ENCODE data around the gene CIC. TPM values are rescaled to one million over a fixed set of nuclear protein-coding genes. Genes with fewer than 3 reads are reported as not detected.

The CIC gene
- total and polyA plus RNA-seq, 9 of the 15 experiments (the other 6 are each of a cell fraction or from before 2014, with no cell fraction given) = 0.07 to 44.7 (median 8.6) TPM

- TF ChIP-seq NFYB (IDR thresholded peaks at IDR 0.05; ENCODE audit: extremely low read depth, insufficient read length) = no peak
Observed at GRCh38 chr19:42288881-42289555, 20.0 kb downstream of the CIC start (continued).

- FAIRE-seq (no peak), ATAC-seq (no peak), DNase-seq (ENCODE audit: extremely low read depth in 1 of 4, low spot score in 3 of 4) (no peak)
- CTCF ChIA-PET (ENCODE audit: low intra/inter-chr PET ratio) = no interaction called here
- intact Hi-C loops (cut with micrococcal nuclease) (no loop called here), in situ Hi-C loops (cut with MboI) (no loop called here)
- Histone ChIP-seq H2AFZ (ENCODE audit: low read depth, low read length) (no peak overlapping the region), H3K27ac (ENCODE audit: extremely low read depth, low read depth, low read length) (no peak overlapping the region), H3K4me3 (no peak overlapping the region), H3K4me1 (replicated peaks in 1 of 2; ENCODE audit: control insufficient read depth in 2 of 2, insufficient read depth in 2 of 2, low read length in 2 of 2) (peaks cover 16 to 89% of the 10 kb centered on the region in 2 experiments; a peak in 4 of 5 replicates), H3K27me3 (ENCODE audit: control insufficient read depth in 2 of 2, insufficient read depth in 2 of 2, low read length in 2 of 2) (no peaks in the 10 kb centered on the region), H3K4me2 (ENCODE audit: insufficient read depth, low read length) (no peak overlapping the region), H3K36me3 (ENCODE audit: control insufficient read depth, insufficient read depth, low read length) (peaks cover 81% of the 10 kb centered on the region; the same call in 2 of the 3 replicates), H3K9me3 (replicated peaks; ENCODE audit: control insufficient read depth, insufficient read depth, low read depth, low read length) (no peaks in the 10 kb centered on the region), H3K9ac (ENCODE audit: insufficient read depth in 1 of 2, low read depth in 2 of 2, low read length in 2 of 2) (0 out of 4 replicates have a peak overlapping the region, but pooled peaks of 1 of the 2 experiments have one; percentile 35), H4K20me1 (replicated peaks; ENCODE audit: control insufficient read depth, insufficient read depth, low read length) (0 out of 2 replicates have a peak, but pooled peaks cover 7% of the 10 kb centered on the region), H3K9me1 (ENCODE audit: control insufficient read depth, insufficient read depth, low read length) (no peaks in the 10 kb centered on the region), H3K79me2 (ENCODE audit: control insufficient read depth, insufficient read depth, low read length) (peaks cover 23% of the 10 kb centered on the region)
- 89% methylated on average over 6 of the region's 8 CpGs for WGBS (ENCODE audit: insufficient coverage, low coverage, missing lambda C conversion rate)
- BruUV-seq (replicated peaks) = no TSS peak
- POLR2A ChIA-PET = interaction anchor here (1.8 kb wide), 1 partner anchor 13 kb away, joined by 6 read pairs; the partner anchor contains the start of genes PAFAH1B3 and PRR19
- no peak for TF ChIP-seq TCFL5 (CRISPR knock-in tag; conservative IDR thresholded peaks at IDR 0.05)
- TF ChIP-seq NFE2L1 (tag; IDR thresholded peaks at IDR 0.05; ENCODE audit: borderline replicate concordance, low read depth) = no peak
- TF ChIP-seq ZNF274 (IDR thresholded peaks at IDR 0.05; ENCODE audit: borderline replicate concordance, low read depth, low read length) = no peak
- no peak for TF ChIP-seq NFIX (CRISPR knock-in tag; IDR thresholded peaks at IDR 0.05; ENCODE audit: low read depth)
- TF ChIP-seq GTF3C2 (IDR thresholded peaks at IDR 0.05; ENCODE audit: borderline replicate concordance, extremely low read depth, insufficient read length) = no peak
- no peak for TF ChIP-seq MTA2 (IDR thresholded peaks at IDR 0.05; ENCODE audit: low read depth)
- TF ChIP-seq ZBTB7A (IDR thresholded peaks at IDR 0.05; ENCODE audit: borderline replicate concordance, control insufficient read depth, low read depth, low read length) = no peak
- no peak for TF ChIP-seq RAD21 (CRISPR knock-in tag; conservative IDR thresholded peaks at IDR 0.05 in 1 of 2, IDR thresholded peaks at IDR 0.05 in 1 of 2)
- no peak for TF ChIP-seq PRPF4 (IDR thresholded peaks at IDR 0.05; ENCODE audit: insufficient read depth, low read depth, low read length, poor library complexity, severe bottlenecking)
- TF ChIP-seq HNRNPK (IDR thresholded peaks at IDR 0.05; ENCODE audit: low read depth, low read length, poor library complexity, severe bottlenecking) = no peak
- TF ChIP-seq SIRT6 (IDR thresholded peaks at IDR 0.05; ENCODE audit: low read depth, low read length) = no peak
Observed at GRCh38 chr19:42289556-42290041, 20.5 kb downstream of the CIC start.
